GM10248 (cell line): ENCODE measurements around the gene CHD9.

Experiments
- CTCF ChIA-PET: fragments of 300-600 bp; sonication (Branson Sonifier 250); formaldehyde crosslinking; extraction: SDS; loops from one replicate; lab custom pipeline; 2021; ENCODE audit warnings: antibody characterized with exemption; lab: Yijun Ruan, JAX
- POLR2A ChIA-PET: fragments of 350-650 bp; sonication (Branson Sonifier 250); formaldehyde crosslinking; extraction: SDS; loops from one replicate; lab custom pipeline; 2020; ENCODE audit warnings: antibody characterized with exemption; lab: Yijun Ruan, JAX
- DNase-seq: peaks from one replicate; pipeline ENCODE4 v3.0.0; 2012; ENCODE audit errors: extremely low spot score
- TF ChIP-seq, protein P1 (sequence below): IDR thresholded peaks from 2 replicates; pipeline ENCODE4 v1.5.1; 2012; ENCODE audit warnings: mild to moderate bottlenecking, low read depth; ENCODE audit errors: extremely low read depth, missing control alignments, control extremely low read depth

CHD9 gene

DNA sequence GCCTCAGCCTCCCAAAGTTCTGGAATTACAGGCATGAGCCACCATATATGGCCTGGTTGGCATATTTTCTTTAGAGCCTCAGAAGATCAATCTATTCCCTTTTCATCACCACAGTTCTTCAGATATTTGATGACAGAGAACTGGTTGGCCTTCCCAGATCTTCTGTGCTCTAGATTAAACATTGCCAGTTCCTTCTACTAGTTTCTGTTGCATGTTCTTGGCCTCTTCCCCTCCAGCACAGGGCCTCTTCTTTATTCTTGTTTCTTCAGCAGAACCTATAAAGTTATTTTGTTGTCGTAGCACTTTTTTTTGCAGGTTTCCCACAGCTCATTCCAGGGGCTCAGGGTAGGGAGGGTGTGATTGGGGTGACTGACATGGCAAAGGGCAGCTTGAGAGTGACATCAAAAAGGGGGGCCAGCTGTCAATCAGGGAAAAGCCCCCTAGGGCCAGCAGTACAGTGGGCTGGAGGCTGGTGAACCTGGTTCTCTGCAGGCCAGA is 9.3 kb downstream of the CHD9 start:
- no peak for DNase-seq
- ChIA-PET POLR2A (interaction anchor here (1.4 kb wide), 1 partner anchor 35 kb away, joined by 5 read pairs; no protein-coding TSS in a partner anchor), CTCF (interaction anchor here (1.2 to 4.5 kb wide), 7 partner anchors 9 to 144 kb away, joined by 3 to 31 read pairs (median 7); partner anchors contain the start of gene CHD9)
- TF ChIP-seq, protein P1, sequence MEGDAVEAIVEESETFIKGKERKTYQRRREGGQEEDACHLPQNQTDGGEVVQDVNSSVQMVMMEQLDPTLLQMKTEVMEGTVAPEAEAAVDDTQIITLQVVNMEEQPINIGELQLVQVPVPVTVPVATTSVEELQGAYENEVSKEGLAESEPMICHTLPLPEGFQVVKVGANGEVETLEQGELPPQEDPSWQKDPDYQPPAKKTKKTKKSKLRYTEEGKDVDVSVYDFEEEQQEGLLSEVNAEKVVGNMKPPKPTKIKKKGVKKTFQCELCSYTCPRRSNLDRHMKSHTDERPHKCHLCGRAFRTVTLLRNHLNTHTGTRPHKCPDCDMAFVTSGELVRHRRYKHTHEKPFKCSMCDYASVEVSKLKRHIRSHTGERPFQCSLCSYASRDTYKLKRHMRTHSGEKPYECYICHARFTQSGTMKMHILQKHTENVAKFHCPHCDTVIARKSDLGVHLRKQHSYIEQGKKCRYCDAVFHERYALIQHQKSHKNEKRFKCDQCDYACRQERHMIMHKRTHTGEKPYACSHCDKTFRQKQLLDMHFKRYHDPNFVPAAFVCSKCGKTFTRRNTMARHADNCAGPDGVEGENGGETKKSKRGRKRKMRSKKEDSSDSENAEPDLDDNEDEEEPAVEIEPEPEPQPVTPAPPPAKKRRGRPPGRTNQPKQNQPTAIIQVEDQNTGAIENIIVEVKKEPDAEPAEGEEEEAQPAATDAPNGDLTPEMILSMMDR = no peak

DNA sequence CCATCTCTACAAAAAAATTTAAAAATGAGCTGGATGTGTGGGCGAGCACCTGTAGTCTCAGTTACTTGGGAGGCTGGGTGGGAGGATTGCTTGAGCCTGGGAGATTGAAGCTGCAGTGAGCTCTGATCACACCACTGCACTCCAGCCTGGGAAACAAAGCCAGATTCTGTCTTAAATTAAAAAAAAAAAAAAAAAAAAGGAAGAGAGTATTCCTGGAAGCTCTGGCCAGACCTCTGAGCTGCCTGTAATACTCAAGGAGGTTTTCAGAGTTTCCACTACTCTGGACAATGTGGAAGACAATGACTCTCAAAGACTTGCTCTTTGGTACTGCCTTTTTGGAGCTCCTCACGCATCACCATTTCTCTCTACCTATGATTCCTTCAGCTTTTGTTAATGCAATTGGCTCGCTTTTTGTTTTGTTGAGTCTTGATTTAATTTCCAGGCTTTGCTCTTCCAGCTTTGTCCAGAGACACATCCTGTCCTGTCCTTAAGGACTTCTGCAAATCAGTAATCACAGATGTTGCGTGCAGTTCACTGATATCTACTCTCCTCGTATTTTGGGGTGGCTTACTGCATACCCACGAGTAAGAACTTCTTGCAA is 10.8 kb downstream of the CHD9 start:
- no peak for DNase-seq
- POLR2A ChIA-PET = interaction anchor here (0.6 kb wide), 2 partner anchors 28 to 36 kb away, joined by 3 to 5 read pairs; no protein-coding TSS in a partner anchor
- CTCF ChIA-PET = interaction anchor here (1.0 to 4.5 kb wide), 5 partner anchors 11 to 142 kb away, joined by 4 to 31 read pairs (median 7); partner anchors contain the start of gene CHD9
- TF ChIP-seq, protein P1 = no peak

DNA sequence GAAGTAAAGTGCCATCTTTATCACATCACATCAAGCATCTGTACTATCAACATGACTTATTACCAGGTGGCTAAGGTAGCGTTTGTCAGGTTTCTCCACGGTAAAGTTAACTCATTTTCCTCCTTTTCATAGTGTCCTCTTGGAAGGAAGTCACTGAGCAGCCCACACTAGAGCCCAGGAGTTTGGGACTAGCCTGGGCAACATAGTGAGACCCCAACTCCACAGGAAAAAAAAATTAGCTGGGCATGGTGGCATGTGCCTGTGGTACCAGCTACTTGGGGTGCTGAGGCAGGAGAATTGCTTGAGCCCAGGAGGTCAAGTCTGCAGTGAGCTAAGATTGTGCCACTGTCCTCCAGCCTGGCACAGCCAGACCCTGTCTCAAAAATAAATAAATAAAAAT is 12.9 kb downstream of the CHD9 start:
- ChIA-PET CTCF (interaction anchor here (1.4 to 2.0 kb wide), 3 partner anchors 31 to 140 kb away, joined by 4 to 6 read pairs (median 5); no protein-coding TSS in a partner anchor), POLR2A (no interaction called here)
- TF ChIP-seq, protein P1 = no peak
- DNase-seq = no peak

DNA sequence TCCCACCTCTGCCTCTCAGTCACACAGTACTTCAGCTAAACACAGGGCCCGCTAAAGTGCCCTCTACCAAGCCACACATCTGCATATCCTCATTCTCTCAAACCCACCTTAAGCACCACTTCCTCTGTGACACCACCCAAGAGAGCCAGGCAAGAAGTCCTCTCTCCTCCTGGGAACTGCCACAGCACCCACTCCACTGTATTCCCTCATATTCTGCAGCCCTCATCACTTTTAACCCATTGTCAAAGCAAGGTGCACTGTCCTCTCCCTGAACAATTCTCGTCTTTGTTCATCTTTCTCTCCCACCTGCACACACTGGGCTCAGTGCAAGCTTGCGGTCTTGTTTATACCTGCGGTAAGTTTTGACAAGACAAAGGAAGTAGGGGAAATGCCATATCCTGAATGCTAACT is 13.6 kb downstream of the CHD9 start:
- TF ChIP-seq, protein P1 = no peak
- ChIA-PET CTCF (interaction anchor here (1.4 to 2.0 kb wide), 2 partner anchors 30 to 139 kb away, joined by 4 to 6 read pairs; no protein-coding TSS in a partner anchor), POLR2A (no interaction called here)
- DNase-seq = no peak

DNA sequence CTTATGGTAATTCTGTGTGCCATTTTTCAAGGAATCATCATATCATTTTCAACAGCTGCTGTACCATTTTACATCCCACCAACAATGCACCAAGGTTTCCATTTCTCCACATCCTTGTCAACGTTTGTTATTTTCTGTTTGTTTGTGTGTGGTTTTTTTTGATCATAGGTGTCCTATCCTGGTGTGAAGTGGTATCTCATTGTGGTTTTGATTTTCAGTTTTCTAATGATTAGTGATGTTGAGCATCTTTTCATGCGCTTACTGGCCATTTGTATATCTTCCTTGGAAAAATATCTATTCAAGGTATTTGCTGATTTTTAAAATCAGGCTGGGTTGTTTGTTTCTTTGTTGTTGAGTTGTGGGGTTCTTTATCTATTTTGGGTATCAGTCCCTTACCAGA is 15.0 kb downstream of the CHD9 start:
- DNase-seq = no peak
- TF ChIP-seq, protein P1 = no peak
- ChIA-PET CTCF (interaction anchor here (1.1 to 1.9 kb wide), 3 partner anchors 10 to 30 kb away, joined by 3 to 8 read pairs (median 4); partner anchors contain the start of gene CHD9), POLR2A (no interaction called here)

DNA sequence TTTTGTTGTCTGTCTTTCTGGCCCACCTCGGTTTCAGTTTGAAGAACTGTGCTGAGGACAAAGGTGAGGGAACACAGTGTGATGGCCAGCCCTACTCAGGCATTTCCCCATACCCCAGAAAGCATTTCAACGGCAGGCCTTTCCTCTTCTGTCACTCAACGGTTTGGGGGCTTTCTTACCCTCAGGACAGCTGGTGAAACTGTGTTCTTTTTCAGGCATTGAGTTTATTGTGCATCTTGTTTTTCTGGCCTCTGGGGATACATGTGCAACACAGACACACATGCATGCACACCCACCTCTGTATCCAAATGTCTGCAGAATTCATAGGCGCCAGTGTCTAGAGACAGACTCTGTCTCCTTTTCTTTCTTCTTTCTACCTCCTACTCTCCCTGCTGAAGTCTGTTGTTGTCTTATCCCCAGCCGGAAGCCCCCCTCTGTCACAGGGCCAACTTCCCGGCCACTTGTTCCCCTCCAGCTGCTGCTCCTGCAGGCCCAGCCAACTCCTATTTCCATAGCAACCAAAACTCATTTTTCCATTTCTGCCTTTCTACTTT is 17.0 kb downstream of the CHD9 start:
- ChIA-PET POLR2A (no interaction called here), CTCF (interaction anchor here (0.8 to 1.4 kb wide), 4 partner anchors 9 to 20 kb away, joined by 3 to 6 read pairs (median 4); partner anchors contain the start of gene CHD9)
- TF ChIP-seq, protein P1 = no peak
- DNase-seq = peak; percentile 44
